Measurements from ENCODE around the gene STXBP1.

STXBP1 gene

GRCh38 chr9:127724012-127724411 is 111.9 kb downstream of the STXBP1 start:
- no peak overlapping the region for H3K4me3 ChIP-seq (ENCODE audit: low read length)
- no peak for DNase-seq (ENCODE audit: low read depth)
- TF ChIP-seq CTCF (IDR thresholded peaks at IDR 0.05; ENCODE audit: insufficient read depth, low read depth, low read length, missing control alignments): no peak

- no peak for TF ChIP-seq CTCF (IDR thresholded peaks at IDR 0.05; ENCODE audit: insufficient read depth, low read depth, low read length, missing control alignments)
- H3K4me3 ChIP-seq (ENCODE audit: low read length): no peak overlapping the region
- no peak for DNase-seq (ENCODE audit: low read depth)
Measured at GRCh38 chr9:127726871-127727270, 114.8 kb downstream of the STXBP1 start.

- no peak for TF ChIP-seq CTCF (IDR thresholded peaks at IDR 0.05; ENCODE audit: insufficient read depth, low read depth, low read length, missing control alignments)
- DNase-seq (ENCODE audit: low read depth): no peak
- H3K4me3 ChIP-seq (ENCODE audit: low read length): no peak overlapping the region
Measured at GRCh38 chr9:127728808-127729207, 116.7 kb downstream of the STXBP1 start.

GRCh38 chr9:127729522-127730256 is 117.6 kb downstream of the STXBP1 start:
- no peak for DNase-seq (ENCODE audit: low read depth)
- no peak for TF ChIP-seq CTCF (IDR thresholded peaks at IDR 0.05; ENCODE audit: insufficient read depth, low read depth, low read length, missing control alignments)
- H3K4me3 ChIP-seq (ENCODE audit: low read length): no peak overlapping the region

GRCh38 chr9:127730262-127730661 is 118.2 kb downstream of the STXBP1 start:
- DNase-seq (ENCODE audit: low read depth): no peak
- no peak overlapping the region for H3K4me3 ChIP-seq (ENCODE audit: low read length)
- TF ChIP-seq CTCF (IDR thresholded peaks at IDR 0.05; ENCODE audit: insufficient read depth, low read depth, low read length, missing control alignments): no peak

GRCh38 chr9:127730799-127731410 is 118.8 kb downstream of the STXBP1 start:
- TF ChIP-seq CTCF (IDR thresholded peaks at IDR 0.05; ENCODE audit: insufficient read depth, low read depth, low read length, missing control alignments): no peak
- no peak overlapping the region for H3K4me3 ChIP-seq (ENCODE audit: low read length)
- no peak for DNase-seq (ENCODE audit: low read depth)

- TF ChIP-seq CTCF (IDR thresholded peaks at IDR 0.05; ENCODE audit: insufficient read depth, low read depth, low read length, missing control alignments): no peak
- no peak for DNase-seq (ENCODE audit: low read depth)
- H3K4me3 ChIP-seq (ENCODE audit: low read length): no peak overlapping the region
Measured at GRCh38 chr9:127731938-127732337, 119.9 kb downstream of the STXBP1 start.

All from epithelial cell of esophagus (primary cell).